GM18867 (cell line): ENCODE results near the gene ARHGEF4.
A peak's percentile ranks its signal among the peaks of the same experiment; 100 is the strongest.
"Not testable (repeated sequence)": the region's sequence is repeated elsewhere in the genome, so short reads cannot be mapped to it uniquely, and the experiment has no call there.

Experiments used
- ATAC-seq: cut with Tn5 transposase; IDR thresholded peaks from one replicate; pipeline ENCODE4 v1.9.1; 2021; ENCODE audit warnings: mild to moderate bottlenecking, moderate library complexity; ENCODE audit not compliant: unreplicated experiment

The ARHGEF4 gene

GRCh38 chr2:131067465-131068125, 230.9 kb downstream of the ARHGEF4 start:
- no peak for ATAC-seq

- ATAC-seq = not testable (repeated sequence)
Measured at GRCh38 chr2:131068172-131068571, 231.5 kb downstream of the ARHGEF4 start.

GRCh38 chr2:131075578-131075977, 238.9 kb downstream of the ARHGEF4 start:
- ATAC-seq = not testable (repeated sequence)

GRCh38 chr2:131076707-131077106, 240.0 kb downstream of the ARHGEF4 start:
- ATAC-seq = no peak

GRCh38 chr2:131077182-131077846, 240.6 kb downstream of the ARHGEF4 start:
- no peak for ATAC-seq

GRCh38 chr2:131077966-131078365, 241.3 kb downstream of the ARHGEF4 start:
- no peak for ATAC-seq

GRCh38 chr2:131079931-131080330, 243.2 kb downstream of the ARHGEF4 start:
- not testable (repeated sequence) for ATAC-seq

GRCh38 chr2:131081190-131081589, 244.5 kb downstream of the ARHGEF4 start:
- ATAC-seq = no peak

GRCh38 chr2:131085646-131086045, 248.9 kb downstream of the ARHGEF4 start:
- no peak for ATAC-seq

GRCh38 chr2:131092458-131093005, 255.8 kb downstream of the ARHGEF4 start:
- no peak for ATAC-seq

- ATAC-seq = peak; percentile 82
Measured at GRCh38 chr2:131093006-131093695, 256.4 kb downstream of the ARHGEF4 start, which contains the start of gene FAM168B. Gene FAM168B, minus strand, starts transcription at chr2:131093460. Its CDS starts 10,814 bp downstream, at chr2:131082646.

GRCh38 chr2:131093696-131094462, 257.2 kb downstream of the ARHGEF4 start:
- peak; percentile 65 for ATAC-seq

GRCh38 chr2:131094463-131095281, 258.0 kb downstream of the ARHGEF4 start:
- ATAC-seq = no peak
